HFF-Myc (cell line): ENCODE results near the gene SPECC1.
"Not testable (repeated sequence)": the region's sequence is repeated elsewhere in the genome, so short reads cannot be mapped to it uniquely, and the experiment has no call there.

Experiments
- DNase-seq: peaks from one replicate; pipeline ENCODE4 v3.0.0-alpha.2; 2011; ENCODE audit warnings: low read depth; ENCODE audit errors: extremely low read depth
- H3K4me3 ChIP-seq: replicated peaks from 2 replicates; pipeline ENCODE4 v1.5.1; 2011; ENCODE audit warnings: low read depth, mild to moderate bottlenecking, control low read depth, low read length
- TF ChIP-seq, protein P1 (sequence below): IDR thresholded peaks from 2 replicates; pipeline ENCODE4 v1.5.1; 2012; ENCODE audit warnings: mild to moderate bottlenecking, low read depth, low read length, control low read depth; ENCODE audit errors: missing control alignments

SPECC1 gene

GRCh38 chr17:20225162-20226115 lies 216.3 kb downstream of the SPECC1 start:
- no peak for DNase-seq
- TF ChIP-seq, protein P1, sequence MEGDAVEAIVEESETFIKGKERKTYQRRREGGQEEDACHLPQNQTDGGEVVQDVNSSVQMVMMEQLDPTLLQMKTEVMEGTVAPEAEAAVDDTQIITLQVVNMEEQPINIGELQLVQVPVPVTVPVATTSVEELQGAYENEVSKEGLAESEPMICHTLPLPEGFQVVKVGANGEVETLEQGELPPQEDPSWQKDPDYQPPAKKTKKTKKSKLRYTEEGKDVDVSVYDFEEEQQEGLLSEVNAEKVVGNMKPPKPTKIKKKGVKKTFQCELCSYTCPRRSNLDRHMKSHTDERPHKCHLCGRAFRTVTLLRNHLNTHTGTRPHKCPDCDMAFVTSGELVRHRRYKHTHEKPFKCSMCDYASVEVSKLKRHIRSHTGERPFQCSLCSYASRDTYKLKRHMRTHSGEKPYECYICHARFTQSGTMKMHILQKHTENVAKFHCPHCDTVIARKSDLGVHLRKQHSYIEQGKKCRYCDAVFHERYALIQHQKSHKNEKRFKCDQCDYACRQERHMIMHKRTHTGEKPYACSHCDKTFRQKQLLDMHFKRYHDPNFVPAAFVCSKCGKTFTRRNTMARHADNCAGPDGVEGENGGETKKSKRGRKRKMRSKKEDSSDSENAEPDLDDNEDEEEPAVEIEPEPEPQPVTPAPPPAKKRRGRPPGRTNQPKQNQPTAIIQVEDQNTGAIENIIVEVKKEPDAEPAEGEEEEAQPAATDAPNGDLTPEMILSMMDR, result peak; percentile 5
- no peak overlapping the region for H3K4me3 ChIP-seq

GRCh38 chr17:20226814-20227482 lies 217.8 kb downstream of the SPECC1 start:
- peak; percentile 36 for DNase-seq
- TF ChIP-seq, protein P1, result peak; percentile 86
- H3K4me3 ChIP-seq, result no peak overlapping the region

DNA sequence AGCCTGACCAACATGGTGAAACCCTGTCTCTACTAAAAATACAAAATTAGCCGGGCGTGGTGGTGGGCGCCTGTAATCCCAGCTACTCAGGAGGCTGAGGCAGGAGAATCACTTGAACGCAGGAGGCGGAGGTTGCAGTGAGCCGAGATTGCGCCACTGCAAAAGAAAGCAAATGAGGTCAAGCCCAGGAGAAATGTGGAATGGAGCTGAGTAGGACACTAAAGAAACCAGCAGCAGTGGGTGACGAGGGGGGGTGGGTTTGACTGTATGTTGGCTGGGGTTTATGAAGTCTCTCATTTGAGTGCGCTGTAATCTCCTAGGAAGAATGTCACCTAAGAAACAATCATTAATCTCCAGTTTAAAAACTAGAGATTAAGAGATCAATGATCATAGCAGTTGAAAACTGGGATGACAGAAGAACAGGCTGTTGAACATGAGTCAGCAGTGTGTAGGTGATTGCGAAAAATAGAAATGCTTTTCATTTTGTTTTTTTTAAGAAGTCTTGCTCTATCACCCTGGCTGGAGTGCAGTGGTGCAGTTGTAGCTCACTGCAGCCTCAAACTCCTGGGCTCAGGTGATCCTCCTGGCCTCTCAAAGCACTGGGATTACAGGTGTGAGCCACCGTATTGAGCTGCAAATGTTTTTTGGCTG lies 218.7 kb downstream of the SPECC1 start:
- not testable (repeated sequence) for H3K4me3 ChIP-seq, DNase-seq

- no peak overlapping the region for H3K4me3 ChIP-seq
- TF ChIP-seq, protein P1, result no peak
- DNase-seq, result no peak
Measured at GRCh38 chr17:20228410-20228809, 219.3 kb downstream of the SPECC1 start.

GRCh38 chr17:20228860-20229259 lies 219.7 kb downstream of the SPECC1 start:
- no peak overlapping the region for H3K4me3 ChIP-seq
- TF ChIP-seq, protein P1, result no peak
- no peak for DNase-seq

DNA sequence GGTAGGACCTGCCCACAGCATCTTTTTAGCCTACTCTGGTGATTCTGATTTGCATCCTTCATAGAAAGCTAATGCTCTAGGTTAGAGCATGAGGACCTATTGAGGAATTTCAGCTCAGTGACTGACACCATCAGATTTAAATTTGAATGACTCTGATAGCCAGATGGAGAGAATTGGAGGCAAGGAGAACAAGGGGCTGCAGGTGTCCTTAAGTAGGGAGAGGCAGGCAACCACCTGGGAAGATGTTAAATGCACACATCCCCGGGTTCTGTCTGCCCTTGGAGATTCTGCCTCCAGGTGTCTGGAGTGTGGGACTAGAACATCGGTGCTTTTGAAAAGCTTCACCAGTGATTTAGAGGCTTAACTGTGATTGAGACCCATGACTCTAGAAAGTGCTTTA lies 221.8 kb downstream of the SPECC1 start:
- no peak for DNase-seq
- H3K4me3 ChIP-seq, result no peak overlapping the region
- TF ChIP-seq, protein P1, result no peak

DNA sequence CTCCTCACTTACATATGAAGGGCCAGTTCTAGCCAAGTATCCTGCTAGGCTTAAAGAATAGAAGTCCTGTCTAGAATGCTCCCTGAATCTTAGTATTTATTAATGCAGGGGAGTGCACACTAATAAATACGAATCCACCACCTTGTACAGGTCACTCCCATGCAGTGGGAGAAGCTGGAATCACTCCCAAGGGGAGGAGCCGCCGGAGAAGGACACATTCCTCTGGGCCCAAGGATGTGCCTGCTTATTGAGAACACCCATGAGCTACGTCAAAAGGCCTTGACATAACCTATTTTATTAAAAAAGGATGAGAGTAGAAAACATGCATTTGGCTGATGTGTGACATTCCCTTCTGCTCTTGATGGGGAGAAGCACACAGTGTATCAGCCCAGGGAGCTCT lies 223.5 kb downstream of the SPECC1 start:
- no peak for DNase-seq
- H3K4me3 ChIP-seq, result no peak overlapping the region
- TF ChIP-seq, protein P1, result no peak
